ENCODE data around the gene MARVELD1.

The MARVELD1 gene

GRCh38 chr10:97755718-97756117 lies 42.2 kb downstream of the MARVELD1 start:
- no peak for DNase-seq (ENCODE audit: low spot score)

GRCh38 chr10:97757471-97757870 lies 43.9 kb downstream of the MARVELD1 start:
- DNase-seq (ENCODE audit: low spot score) = peak; percentile 6

- peak; percentile 88 for DNase-seq (ENCODE audit: low spot score)
Observed at GRCh38 chr10:97759158-97759887, 45.8 kb downstream of the MARVELD1 start.

- no peak for DNase-seq (ENCODE audit: low spot score)
Observed at GRCh38 chr10:97759946-97760345, 46.4 kb downstream of the MARVELD1 start.

DNA sequence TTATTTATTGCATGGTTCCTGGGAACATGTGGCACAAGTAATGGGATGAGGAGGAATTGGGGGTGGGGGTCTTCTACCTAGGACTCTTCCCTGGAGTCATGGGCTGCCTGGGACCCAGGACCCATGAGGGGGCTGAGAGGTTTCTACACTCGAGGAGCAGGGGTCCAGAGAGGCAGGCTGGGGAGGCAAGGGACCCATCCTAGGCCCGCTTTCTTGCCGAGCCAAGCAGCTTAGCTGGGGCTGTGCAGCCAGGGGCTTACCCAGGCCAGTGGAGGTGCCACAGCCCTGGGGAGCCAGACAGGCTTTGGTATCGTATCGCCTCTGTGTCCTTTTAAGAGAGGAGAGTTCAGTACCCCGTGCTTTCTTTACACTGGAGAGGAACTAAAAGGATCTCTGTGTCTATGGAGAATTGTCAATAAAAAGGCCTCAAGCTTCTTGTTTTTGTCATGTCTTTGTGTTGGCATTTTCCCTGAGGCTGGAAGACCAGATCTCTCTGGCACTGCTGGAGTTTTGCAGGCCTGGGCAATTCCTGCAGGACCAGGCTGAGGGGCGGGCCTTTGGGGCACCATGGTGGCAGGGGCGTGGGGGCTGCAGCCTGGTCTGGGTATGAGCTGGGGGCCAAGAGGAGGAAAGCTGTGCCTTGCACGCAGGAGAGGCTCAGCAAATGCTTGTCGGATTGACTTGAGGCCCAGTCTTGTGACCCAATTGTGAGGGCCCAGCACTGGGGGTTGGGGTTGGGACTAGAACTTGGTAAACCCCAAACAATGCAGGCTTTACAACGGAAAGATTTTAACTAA lies 47.1 kb downstream of the MARVELD1 start:
- no peak for DNase-seq (ENCODE audit: low spot score)

DNA sequence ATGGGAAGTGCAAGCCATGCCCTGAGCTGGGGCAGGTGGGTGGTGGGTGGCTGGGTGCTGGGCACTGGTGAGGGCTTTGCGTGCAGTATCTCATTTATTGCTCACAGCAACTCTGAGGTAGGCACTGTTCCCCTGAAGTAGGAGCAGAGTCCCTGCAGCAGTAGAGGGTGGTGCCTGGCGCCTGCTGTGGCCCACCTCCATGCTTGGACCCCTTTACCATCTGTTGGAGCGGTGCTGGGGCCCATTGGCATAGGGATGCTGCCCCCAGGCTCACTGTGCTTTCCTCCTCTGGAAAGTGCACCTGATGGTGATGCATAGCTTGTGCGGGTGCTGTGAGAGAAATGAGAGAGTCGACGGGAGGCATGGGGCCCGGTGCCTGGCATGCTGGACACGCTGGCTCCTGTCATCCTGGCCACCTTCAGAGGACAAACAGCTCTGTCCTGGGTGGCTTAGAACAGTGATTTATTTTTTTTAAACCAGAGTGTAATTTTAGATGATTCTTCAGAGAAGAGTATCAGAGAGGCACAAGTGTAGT lies 47.9 kb downstream of the MARVELD1 start:
- DNase-seq (ENCODE audit: low spot score) = no peak

DNA sequence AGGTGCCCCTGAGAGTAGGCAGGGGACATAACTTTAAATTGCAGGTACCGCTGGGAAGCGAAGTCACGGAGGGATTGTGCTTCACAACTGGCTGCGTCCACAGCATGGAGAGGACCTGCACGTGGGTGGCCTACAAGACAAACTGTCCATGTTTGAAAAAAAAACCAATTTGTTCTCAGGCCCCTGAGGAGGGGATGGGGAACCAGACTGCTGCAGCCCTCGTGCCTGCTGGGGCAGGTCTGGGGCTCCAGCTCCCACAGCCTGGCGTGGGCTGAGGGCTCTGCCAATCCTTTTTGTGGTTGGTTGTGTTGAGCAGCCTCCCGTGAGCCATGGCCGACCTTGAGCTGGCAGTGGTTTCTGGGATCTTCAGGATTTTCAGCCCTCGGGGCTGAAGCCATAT lies 48.5 kb downstream of the MARVELD1 start:
- DNase-seq (ENCODE audit: low spot score) = no peak

GRCh38 chr10:97762816-97763215 lies 49.3 kb downstream of the MARVELD1 start:
- DNase-seq (ENCODE audit: low spot score) = peak; percentile 44

DNA sequence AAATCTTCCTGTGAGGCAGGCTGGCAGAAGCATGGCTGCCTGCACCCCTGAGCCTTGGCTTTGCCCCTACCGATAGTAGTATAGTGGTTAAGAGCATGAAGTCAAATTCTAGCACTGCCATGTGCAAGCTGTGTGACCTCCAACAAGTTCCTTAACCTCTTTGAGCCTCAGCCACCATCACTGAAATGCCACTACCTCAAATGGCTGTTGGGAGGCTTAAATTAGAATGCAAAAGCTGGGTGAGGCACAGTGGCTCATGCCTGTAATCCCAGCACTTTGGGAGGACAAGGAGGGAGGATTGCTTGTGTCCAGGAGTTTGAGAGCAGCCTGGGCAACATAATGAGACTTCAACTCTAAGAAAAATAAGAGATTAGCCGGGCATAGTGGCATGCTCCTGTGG lies 49.9 kb downstream of the MARVELD1 start:
- DNase-seq (ENCODE audit: low spot score) = no peak

GRCh38 chr10:97763947-97764346 lies 50.4 kb downstream of the MARVELD1 start:
- DNase-seq (ENCODE audit: low spot score) = no peak

GRCh38 chr10:97764519-97764931 lies 51.0 kb downstream of the MARVELD1 start:
- DNase-seq (ENCODE audit: low spot score) = no peak

GRCh38 chr10:97765201-97765600 lies 51.7 kb downstream of the MARVELD1 start:
- DNase-seq (ENCODE audit: low spot score) = no peak

DNA sequence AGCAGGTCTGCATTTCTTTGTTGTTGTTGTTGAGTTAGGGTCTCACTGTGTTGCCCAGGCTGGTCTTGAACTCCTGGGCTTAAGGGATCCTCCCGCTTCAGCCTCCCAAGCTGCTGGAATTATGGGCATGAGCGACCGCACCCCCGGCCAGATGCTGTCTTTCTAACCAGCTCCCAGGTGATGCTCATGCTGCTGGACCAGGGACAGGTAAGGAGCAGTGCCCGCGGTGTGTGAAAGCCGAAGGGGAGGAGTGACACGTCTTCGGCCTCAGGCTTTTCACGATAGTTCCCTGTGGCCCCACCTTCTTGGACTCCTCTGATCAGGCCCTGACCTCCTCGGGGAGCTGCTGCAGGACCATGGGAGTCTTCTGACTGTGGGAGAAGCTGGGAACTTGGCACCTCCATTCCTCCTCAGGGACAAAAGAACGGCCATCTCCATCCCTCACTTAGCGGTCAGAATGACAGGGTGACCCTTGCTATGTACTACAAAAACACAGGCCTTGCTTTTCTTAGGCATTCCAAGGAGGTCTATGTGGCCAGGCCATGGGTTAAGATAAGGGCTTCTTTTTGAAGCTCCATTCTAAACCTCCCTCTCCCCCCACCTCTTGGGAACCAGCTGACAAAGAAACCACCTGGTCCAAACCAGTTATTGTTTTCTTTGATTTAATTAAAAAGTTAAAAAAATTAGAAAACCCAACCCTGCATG lies 52.7 kb downstream of the MARVELD1 start:
- no peak for DNase-seq (ENCODE audit: low spot score)

DNA sequence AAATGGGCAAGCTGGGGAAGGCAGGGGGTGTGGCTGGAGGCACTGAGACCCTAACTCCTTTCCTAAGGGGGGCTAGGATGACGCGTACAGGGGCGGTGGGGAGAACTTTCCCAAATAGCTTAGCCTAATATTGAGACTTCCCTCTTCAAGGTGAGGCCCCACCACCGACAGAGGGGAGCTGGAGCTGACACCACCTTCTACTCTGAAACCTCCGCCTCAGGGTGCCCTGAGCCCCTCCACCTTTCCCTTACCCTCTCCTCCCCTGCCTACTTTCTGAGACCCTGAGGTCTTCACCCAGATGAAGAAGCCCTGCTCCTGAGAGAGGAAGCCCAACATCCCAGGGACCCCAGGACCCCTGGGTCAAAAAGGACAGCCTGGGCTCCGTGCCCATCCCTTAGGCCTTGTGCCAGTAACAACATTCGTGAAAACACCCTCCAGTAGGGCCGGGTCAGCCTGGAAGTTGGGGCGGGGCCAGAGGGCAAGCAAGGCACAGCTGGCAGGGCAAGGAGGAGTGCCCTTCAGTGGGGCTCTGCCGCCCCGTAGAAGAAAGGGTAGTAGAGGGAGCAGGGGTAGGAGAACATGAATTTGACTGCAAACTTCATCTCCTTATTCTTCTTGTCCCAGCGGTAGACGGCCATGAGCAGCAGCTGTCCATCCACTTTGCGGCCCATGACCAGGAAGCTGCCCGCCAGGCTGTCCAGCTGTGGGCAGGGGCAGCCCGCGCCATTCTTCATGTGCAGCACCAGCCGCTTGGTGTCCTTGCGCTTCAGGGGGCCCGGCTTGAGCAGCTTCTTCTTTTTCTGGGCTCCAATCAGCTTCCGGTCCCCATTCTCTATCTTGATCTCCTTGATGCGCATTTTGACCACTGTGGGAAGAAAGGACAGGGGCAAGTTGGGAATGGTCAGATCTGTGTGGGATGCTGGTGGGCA lies 53.7 kb downstream of the MARVELD1 start:
- DNase-seq (ENCODE audit: low spot score) = no peak

Data from AG20443 (cell line).